Measurements from ENCODE around the gene MEX3A.

GRCh38 chr1:156102633-156103511, 20.6 kb upstream of the MEX3A start:
- no peak for TF ChIP-seq POLR2A (IDR thresholded peaks at IDR 0.05; ENCODE audit: low read depth, low read length)
- TF ChIP-seq TAF1 (IDR thresholded peaks at IDR 0.05; ENCODE audit: borderline replicate concordance, low read depth, low read length): no peak
- no peak for TF ChIP-seq POLR2AphosphoS5 (IDR thresholded peaks at IDR 0.05; ENCODE audit: low read depth, low read length)

All from GM12892 (cell line).